ENCODE measurements around the gene ITGA6. TPM values are rescaled to one million over a fixed set of nuclear protein-coding genes. Genes with fewer than 3 reads are reported as not detected.

Gene ITGA6
- total and polyA plus RNA-seq, 7 donors, result 8.4 to 66.5 (median 14.0) TPM

GRCh38 chr2:172415157-172415864, 12.1 kb upstream of the ITGA6 start:
- TF ChIP-seq POLR2AphosphoS5 (IDR thresholded peaks at IDR 0.05), result no peak
- TF ChIP-seq EP300 (IDR thresholded peaks at IDR 0.05), result no peak
- no peak for TF ChIP-seq CTCF (IDR thresholded peaks at IDR 0.05)
- no peak for TF ChIP-seq POLR2A (IDR thresholded peaks at IDR 0.05)
- no peak overlapping the region for H3K4me3 ChIP-seq
- H3K27ac ChIP-seq, result no peak overlapping the region
- H3K36me3 ChIP-seq, result no peaks in the 10 kb centered on the region
- WGBS, 2 donors, result 70 to 74% methylated on average over 4 of the region's 4 CpGs
- H3K9me3 ChIP-seq, result peaks cover 0 to 7% (median 1%) of the 10 kb centered on the region in 4 donors
- H3K4me1 ChIP-seq, result no peaks in the 10 kb centered on the region
- intact Hi-C loops (cut with DNase I), result no loop called here
- no peaks in the 10 kb centered on the region for H3K27me3 ChIP-seq
- DNase-seq, result no peak

- no peak for DNase-seq
- Histone ChIP-seq H3K27me3 (no peaks in the 10 kb centered on the region), H3K4me1 (no peaks in the 10 kb centered on the region), H3K36me3 (no peaks in the 10 kb centered on the region), H3K9me3 (peaks cover 0 to 7% (median 1%) of the 10 kb centered on the region in 4 donors), H3K4me3 (no peak overlapping the region), H3K27ac (no peak overlapping the region)
- TF ChIP-seq CTCF (IDR thresholded peaks at IDR 0.05) (no peak), POLR2AphosphoS5 (IDR thresholded peaks at IDR 0.05) (no peak), EP300 (IDR thresholded peaks at IDR 0.05) (no peak), POLR2A (IDR thresholded peaks at IDR 0.05) (no peak)
- intact Hi-C loops (cut with DNase I), result no loop called here
- 86 to 87% methylated on average over 1 of the region's 1 CpG for WGBS, 2 donors
Observed at GRCh38 chr2:172415865-172416183, 11.6 kb upstream of the ITGA6 start.

- Histone ChIP-seq H3K27ac (no peak overlapping the region), H3K4me1 (no peaks in the 10 kb centered on the region), H3K27me3 (no peaks in the 10 kb centered on the region), H3K9me3 (peaks cover 0 to 7% (median 1%) of the 10 kb centered on the region in 4 donors), H3K4me3 (no peak overlapping the region), H3K36me3 (no peaks in the 10 kb centered on the region)
- 91 to 95% methylated on average over 1 of the region's 1 CpG for WGBS, 2 donors
- intact Hi-C loops (cut with DNase I), result no loop called here
- no peak for DNase-seq
- TF ChIP-seq POLR2AphosphoS5 (IDR thresholded peaks at IDR 0.05) (no peak), EP300 (IDR thresholded peaks at IDR 0.05) (no peak), POLR2A (IDR thresholded peaks at IDR 0.05) (no peak), CTCF (IDR thresholded peaks at IDR 0.05) (no peak)
Observed at GRCh38 chr2:172416447-172417058, 10.8 kb upstream of the ITGA6 start.

GRCh38 chr2:172420216-172420615, 7.2 kb upstream of the ITGA6 start:
- H3K27ac ChIP-seq, result no peak overlapping the region
- WGBS, 2 donors, result 50 to 72% methylated on average over 3 of the region's 3 CpGs
- TF ChIP-seq POLR2AphosphoS5 (IDR thresholded peaks at IDR 0.05) (no peak), EP300 (IDR thresholded peaks at IDR 0.05) (no peak), POLR2A (IDR thresholded peaks at IDR 0.05) (no peak), CTCF (IDR thresholded peaks at IDR 0.05) (no peak)
- H3K4me3 ChIP-seq, result no peak overlapping the region
- H3K9me3 ChIP-seq, result peaks cover 0 to 7% (median 1%) of the 10 kb centered on the region in 4 donors
- intact Hi-C loops (cut with DNase I), result no loop called here
- no peaks in the 10 kb centered on the region for H3K36me3 ChIP-seq
- DNase-seq, result no peak
- H3K4me1 ChIP-seq, result no peaks in the 10 kb centered on the region
- peaks cover 0 to 10% (median 0%) of the 10 kb centered on the region in 3 donors for H3K27me3 ChIP-seq
